Stimulated activated CD8-positive, alpha-beta memory T cell treated with anti-CD3 and anti-CD28 coated beads, Interleukin-12 subunit alpha, Interleukin-12 subunit beta, amount 100 ng/mL, for 24 hours (primary cell): ENCODE results near the gene AGBL2.
"Not testable (repeated sequence)": the region's sequence is repeated elsewhere in the genome, so short reads cannot be mapped to it uniquely, and the experiment has no call there.

Experiments
- DNase-seq: peaks from one replicate; pipeline ENCODE4 v3.0.0-alpha.2; 2020; ENCODE audit errors: extremely low read depth

The AGBL2 gene

GRCh38 chr11:47636331-47636730 is 78.8 kb downstream of the AGBL2 start:
- not testable (repeated sequence) for DNase-seq

DNA sequence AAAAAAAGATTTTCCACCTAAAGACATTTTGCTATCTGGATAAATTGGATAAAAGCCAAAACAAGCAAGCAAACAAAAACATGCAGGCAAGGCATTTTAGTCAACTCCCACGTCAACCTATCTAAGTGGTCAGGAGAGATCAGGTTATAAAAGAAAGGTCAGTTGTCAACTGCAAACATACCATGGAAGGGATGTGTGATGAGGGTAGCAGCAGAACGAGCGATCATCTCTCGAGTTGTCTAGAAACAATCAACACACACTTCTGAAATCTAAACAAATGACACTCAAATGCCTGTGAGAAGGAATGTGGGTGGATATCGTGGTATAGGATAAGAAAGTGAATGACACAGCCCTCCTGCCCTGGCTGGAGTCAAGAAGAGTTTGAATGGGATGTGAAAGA is 83.7 kb downstream of the AGBL2 start:
- DNase-seq = no peak

DNA sequence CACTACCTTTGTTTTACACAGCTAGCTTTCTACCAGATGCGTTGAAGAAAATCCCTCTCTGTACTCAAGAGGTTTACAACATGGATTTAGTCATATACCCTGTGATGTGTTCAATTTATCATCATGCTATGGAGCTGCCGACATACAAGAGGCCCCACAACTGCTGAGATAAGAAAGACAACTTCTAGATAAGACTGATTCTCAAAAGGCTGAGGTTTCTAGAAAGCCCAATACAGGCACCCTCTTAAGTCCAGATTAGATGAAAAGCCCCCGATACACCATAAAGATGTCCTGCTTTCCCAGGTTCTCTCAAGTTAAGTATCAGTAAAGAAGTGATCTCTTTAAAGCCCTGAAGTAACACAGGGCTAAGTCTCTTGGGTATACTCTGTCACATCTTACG is 87.1 kb downstream of the AGBL2 start:
- DNase-seq = no peak

DNA sequence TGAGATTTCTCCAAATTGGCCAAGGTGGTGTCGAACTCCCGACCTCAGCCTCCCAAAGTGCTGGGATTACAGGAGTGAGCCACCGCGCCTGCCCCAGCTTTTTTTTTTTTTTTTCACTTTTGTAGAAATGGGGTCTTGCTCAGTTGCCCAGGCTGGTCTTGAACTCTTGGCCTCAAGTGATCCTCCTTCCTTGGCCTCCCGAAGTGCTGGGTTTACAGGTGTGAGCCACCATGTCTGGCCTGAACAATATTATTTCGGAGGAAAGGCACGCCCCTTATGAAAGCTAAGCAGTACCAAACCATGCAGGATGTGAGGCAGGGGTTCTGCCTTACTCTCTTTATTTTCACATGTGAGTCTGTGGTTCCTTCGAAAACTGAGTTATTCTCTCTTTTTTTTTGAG is 88.9 kb downstream of the AGBL2 start:
- DNase-seq = no peak

DNA sequence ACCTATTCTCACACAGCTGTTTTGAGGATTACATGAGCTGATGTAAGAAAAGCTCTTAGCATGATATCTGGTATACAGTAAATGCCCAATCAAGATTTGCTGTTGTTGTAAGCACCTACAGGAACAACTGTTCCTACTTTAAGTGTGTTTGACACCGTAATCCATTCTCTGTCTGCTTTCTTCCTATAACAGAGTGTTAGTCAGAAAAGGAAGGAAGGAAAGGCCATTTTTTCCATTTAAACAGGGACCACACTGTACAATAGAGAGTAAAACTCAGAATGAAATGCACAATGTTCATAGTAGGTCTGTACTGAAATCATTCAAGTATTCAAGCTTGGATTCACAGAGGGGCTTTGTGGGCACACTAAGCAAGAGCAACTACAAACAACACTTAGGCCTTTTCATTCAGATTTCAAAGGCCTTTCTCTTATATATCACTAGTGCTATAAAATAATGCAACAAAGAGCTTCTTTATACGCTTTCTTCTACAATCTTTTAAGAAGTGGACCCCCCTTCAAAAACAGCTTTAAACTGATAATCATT is 94.3 kb downstream of the AGBL2 start:
- no peak for DNase-seq

- DNase-seq = no peak
These were observed 97.8 kb downstream of the AGBL2 start for GRCh38 chr11:47617417-47617809.

GRCh38 chr11:47616726-47617416 is 98.3 kb downstream of the AGBL2 start:
- DNase-seq = no peak

DNA sequence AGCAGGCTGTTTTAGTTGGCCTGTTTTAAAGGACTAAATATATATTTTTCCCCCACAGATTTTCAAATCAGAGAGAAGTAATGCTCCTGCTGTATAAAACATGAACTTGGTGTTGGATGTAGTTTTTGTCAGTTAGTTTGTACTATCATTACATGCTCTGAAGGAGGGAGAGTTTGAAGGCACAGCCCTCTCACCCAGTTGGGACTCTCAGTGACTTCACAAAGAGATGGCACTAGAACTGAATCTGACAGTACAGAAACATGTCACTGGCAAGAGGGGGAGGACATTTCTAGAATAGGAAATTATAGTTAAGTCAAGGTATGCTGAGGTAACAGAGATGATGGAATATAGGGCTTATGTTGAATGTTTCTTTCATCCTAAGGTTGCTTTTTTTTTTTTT is 99.9 kb downstream of the AGBL2 start:
- no peak for DNase-seq

- no peak for DNase-seq
These were observed 103.8 kb downstream of the AGBL2 start for GRCh38 chr11:47611348-47611794.

DNA sequence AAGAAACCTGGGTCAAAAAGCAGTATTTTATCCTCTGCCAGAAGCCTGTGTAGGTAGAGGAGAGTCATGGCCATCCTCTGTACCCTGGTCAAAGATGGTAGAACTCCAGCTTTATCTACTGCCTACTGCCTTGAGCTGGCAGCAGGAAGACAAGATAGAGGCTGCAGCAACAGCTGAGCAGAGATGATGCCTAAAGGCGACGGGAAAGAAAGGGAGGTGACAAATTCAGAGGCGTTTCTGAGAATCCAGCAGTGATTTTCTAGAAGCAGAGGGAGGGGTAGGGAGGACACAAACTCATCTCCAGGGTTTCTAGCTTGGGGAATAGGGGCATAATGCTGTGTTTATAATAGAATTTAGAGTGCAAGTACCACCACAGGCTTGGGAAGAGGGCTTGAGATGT is 105.5 kb downstream of the AGBL2 start:
- no peak for DNase-seq
